SU-DHL-6 (cell line): ENCODE measurements around the gene SKAP2.

Experiments
- CTCF ChIP-seq: fragments of 200-600 bp; sonication (generic); IDR thresholded peaks from one replicate; pipeline ENCODE4 v1.5.1; 2017; ENCODE audit warnings: antibody characterized with exemption, mild to moderate bottlenecking, low read length, moderate library complexity; ENCODE audit not compliant: insufficient read depth, poor library complexity, severe bottlenecking
- EZH2phosphoT487 ChIP-seq: fragments of 200-600 bp; sonication (generic), shearing (Covaris generic); conservative IDR thresholded peaks from 2 replicates; pipeline ENCODE4 v1.6.1; 2018; ENCODE audit warnings: mild to moderate bottlenecking, antibody characterized with exemption, low read length, moderate library complexity, mixed read lengths

- TF ChIP-seq CTCF (no peak), EZH2phosphoT487 (no peak)
Observed at GRCh38 chr7:26624431-26624830, 240.0 kb downstream of the SKAP2 start.
